Gastrocnemius medialis (tissue), 4 donors: ENCODE results near the gene NSL1. TPM values are rescaled to one million over a fixed set of nuclear protein-coding genes. Genes with fewer than 3 reads are reported as not detected.

Experiments used
- ATAC-seq, 2 donors: fragments of 150-250 bp; one replicate each; pipeline ENCODE4 v1.9.1; 2016
- DNase-seq, 2 donors: peaks; one replicate each; pipeline ENCODE4 v3.0.0-alpha.2; 2019
- H3K27ac ChIP-seq, 4 donors: fragments of 200-600 bp; sonication (generic); 1 replicate in 1 of 4; 2 replicates in 3 of 4; pipeline ENCODE4 v1.5.1; 2016 to 2018; ENCODE audit warnings: mild to moderate bottlenecking in 2 of 4, moderate library complexity in 1 of 4
- H3K27me3 ChIP-seq, 3 donors: fragments of 200-600 bp; sonication (generic) in 2 of 3; 1 replicate in 1 of 3; 2 replicates in 2 of 3; pipeline versions ENCODE4 v1.5.1 to v1.6.0; 2016 to 2019; ENCODE audit warnings: mild to moderate bottlenecking in 1 of 3, moderate library complexity in 1 of 3
- H3K36me3 ChIP-seq, 2 donors: fragments of 200-600 bp; sonication (generic) in 1 of 2; one replicate each; pipeline ENCODE4 v1.5.1; 2017 to 2018
- H3K4me1 ChIP-seq, 2 donors: fragments of 200-600 bp; sonication (generic) in 1 of 2; one replicate each; pipeline ENCODE4 v1.5.1; 2016 to 2017; ENCODE audit warnings: mild to moderate bottlenecking in 2 of 2
- H3K4me3 ChIP-seq, 4 donors: fragments of 200-600 bp; sonication (generic) in 3 of 4; 1 replicate in 1 of 4; 2 replicates in 3 of 4; pipeline ENCODE4 v1.5.1; 2016 to 2019; ENCODE audit warnings: mild to moderate bottlenecking in 2 of 4
- H3K9me3 ChIP-seq, 3 donors: fragments of 200-600 bp; sonication (generic) in 2 of 3; 1 replicate in 1 of 3; 2 replicates in 2 of 3; pipeline ENCODE4 v1.5.1; 2016 to 2019
- POLR2A ChIP-seq, 2 donors: fragments of 450-650 bp; IDR thresholded peaks; one replicate each; pipeline ENCODE4 v1.6.1; 2017; ENCODE audit warnings: antibody characterized with exemption in 2 of 2, mild to moderate bottlenecking in 2 of 2, moderate library complexity in 2 of 2
- in situ Hi-C, 4 donors: fragments of 200-750 bp; cut with MboI; loops; one replicate each; pipeline versions ENCODE4 v1.15.0 to v1.8.0; 2017; ENCODE audit warnings: low sequenced_read_pairs in 4 of 4
- intact Hi-C: fragments of 100-400 bp; cut with DNase I; formaldehyde crosslinking; loops from one replicate; pipeline ENCODE4 v1.15.1; 2023; ENCODE audit warnings: low total_unique reads
- total RNA-seq, 4 donors: library from RNA; depleted of rRNA; stranded (reverse); fragments of >200 nt; gene quantifications; one replicate each; pipeline versions ENCODE4 v1.1.0 to v1.2.3, GENCODE V29; 2016
- TF ChIP-seq, protein P1 (sequence below), 5 experiments: fragments of 450-650 bp in 3 of 5; fragments of 200-600 bp in 2 of 5; sonication (generic) in 2 of 5; IDR thresholded peaks in 4 of 5; conservative IDR thresholded peaks in 1 of 5; 1 replicate in 4 of 5; 2 replicates in 1 of 5; pipeline ENCODE4 v1.5.1; 2016 to 2019; ENCODE audit warnings: antibody characterized with exemption in 5 of 5, mild to moderate bottlenecking in 3 of 5, moderate library complexity in 3 of 5

Gene NSL1
- total RNA-seq, 4 donors from 2014 or later: 21.3 to 42.6 (median 28.2) TPM

DNA sequence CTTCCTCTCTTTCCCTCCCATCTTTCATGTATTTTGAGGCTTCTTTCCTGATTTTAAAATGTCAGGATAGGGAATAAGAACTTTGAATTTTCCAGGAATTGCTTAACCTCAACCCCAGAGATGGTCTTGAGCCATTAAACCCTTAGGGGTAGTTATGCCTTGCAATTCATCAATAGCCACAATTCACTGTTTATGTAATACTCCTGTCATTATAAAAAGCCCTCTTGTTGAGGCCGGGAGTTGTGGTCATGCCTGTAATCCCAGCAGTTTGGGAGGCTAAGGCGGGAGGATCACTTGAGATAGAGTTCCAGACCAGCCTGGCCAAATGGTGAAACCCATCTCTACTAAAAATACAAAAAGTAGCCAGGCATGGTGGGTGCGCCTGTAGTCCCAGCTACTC lies 31.4 kb upstream of the NSL1 start:
- ATAC-seq (no peak), DNase-seq (no peak)
- Histone ChIP-seq H3K4me1 (no peaks in the 10 kb centered on the region), H3K4me3 (no peak overlapping the region), H3K27me3 (no peaks in the 10 kb centered on the region), H3K36me3 (no peaks in the 10 kb centered on the region), H3K9me3 (no peaks in the 10 kb centered on the region), H3K27ac (no peak overlapping the region)
- intact Hi-C loops: no loop called here
- in situ Hi-C loops: loop anchor here in 2 of 4 donors (25.0 kb wide), 1 partner anchor 164 kb away; no protein-coding TSS in a partner anchor
- no peak for TF ChIP-seq POLR2A (IDR thresholded peaks at IDR 0.05)
- TF ChIP-seq, protein P1, sequence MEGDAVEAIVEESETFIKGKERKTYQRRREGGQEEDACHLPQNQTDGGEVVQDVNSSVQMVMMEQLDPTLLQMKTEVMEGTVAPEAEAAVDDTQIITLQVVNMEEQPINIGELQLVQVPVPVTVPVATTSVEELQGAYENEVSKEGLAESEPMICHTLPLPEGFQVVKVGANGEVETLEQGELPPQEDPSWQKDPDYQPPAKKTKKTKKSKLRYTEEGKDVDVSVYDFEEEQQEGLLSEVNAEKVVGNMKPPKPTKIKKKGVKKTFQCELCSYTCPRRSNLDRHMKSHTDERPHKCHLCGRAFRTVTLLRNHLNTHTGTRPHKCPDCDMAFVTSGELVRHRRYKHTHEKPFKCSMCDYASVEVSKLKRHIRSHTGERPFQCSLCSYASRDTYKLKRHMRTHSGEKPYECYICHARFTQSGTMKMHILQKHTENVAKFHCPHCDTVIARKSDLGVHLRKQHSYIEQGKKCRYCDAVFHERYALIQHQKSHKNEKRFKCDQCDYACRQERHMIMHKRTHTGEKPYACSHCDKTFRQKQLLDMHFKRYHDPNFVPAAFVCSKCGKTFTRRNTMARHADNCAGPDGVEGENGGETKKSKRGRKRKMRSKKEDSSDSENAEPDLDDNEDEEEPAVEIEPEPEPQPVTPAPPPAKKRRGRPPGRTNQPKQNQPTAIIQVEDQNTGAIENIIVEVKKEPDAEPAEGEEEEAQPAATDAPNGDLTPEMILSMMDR (IDR thresholded peaks at IDR 0.05 in 4 of 5, conservative IDR thresholded peaks at IDR 0.05 in 1 of 5): no peak

DNA sequence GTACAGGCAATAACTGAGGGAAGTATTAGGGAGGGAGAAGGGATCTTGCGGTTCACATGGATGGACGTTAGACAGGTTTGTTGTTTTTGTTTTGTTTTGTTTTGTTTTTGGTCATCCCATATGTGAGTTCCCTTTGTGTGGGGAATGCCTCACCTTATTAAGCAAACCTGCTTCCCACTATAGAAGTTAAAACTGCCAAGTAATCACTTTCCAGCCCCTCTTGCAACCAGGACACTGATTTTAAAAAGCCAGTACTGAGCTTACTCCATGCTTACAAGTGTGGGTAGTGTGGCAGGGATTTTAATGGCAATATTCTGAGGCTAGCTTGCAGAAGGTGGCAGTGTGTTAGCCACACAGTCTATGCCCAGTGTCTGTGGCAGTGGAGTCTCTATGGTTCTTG lies 29.4 kb upstream of the NSL1 start:
- H3K27ac ChIP-seq: no peak overlapping the region
- H3K9me3 ChIP-seq: no peaks in the 10 kb centered on the region
- no peaks in the 10 kb centered on the region for H3K27me3 ChIP-seq
- no peaks in the 10 kb centered on the region for H3K4me1 ChIP-seq
- no peak for TF ChIP-seq POLR2A (IDR thresholded peaks at IDR 0.05)
- TF ChIP-seq, protein P1 (IDR thresholded peaks at IDR 0.05 in 4 of 5, conservative IDR thresholded peaks at IDR 0.05 in 1 of 5): no peak
- no peaks in the 10 kb centered on the region for H3K36me3 ChIP-seq
- DNase-seq (no peak), ATAC-seq (no peak)
- H3K4me3 ChIP-seq: no peak overlapping the region
- intact Hi-C loops: no loop called here
- in situ Hi-C loops: loop anchor here in 2 of 4 donors (25.0 kb wide), 1 partner anchor 166 kb away; no protein-coding TSS in a partner anchor

DNA sequence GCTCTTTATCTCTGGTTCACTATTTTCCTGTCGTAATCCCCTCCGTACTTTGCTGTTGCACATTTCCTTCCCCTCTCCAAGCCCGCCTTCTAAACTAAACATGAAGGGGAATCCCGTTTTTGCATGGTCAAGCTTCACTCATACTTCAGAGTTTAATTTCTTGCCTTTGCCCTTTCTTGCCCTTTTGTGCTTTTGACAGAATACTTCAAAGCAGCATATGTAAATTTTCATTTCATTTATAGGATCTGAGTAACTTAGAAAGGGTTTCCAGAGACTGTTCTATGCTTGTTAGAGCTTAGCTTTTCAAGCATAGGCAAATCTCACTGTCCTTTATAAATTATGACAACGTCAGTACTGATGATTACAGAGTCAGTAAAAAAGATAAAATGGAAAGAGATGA lies 28.1 kb upstream of the NSL1 start:
- Histone ChIP-seq H3K27ac (no peak overlapping the region), H3K4me1 (no peaks in the 10 kb centered on the region), H3K4me3 (no peak overlapping the region), H3K9me3 (no peaks in the 10 kb centered on the region), H3K27me3 (no peaks in the 10 kb centered on the region), H3K36me3 (peaks cover 0 to 2% of the 10 kb centered on the region in 2 donors)
- no peak for DNase-seq
- TF ChIP-seq, protein P1 (IDR thresholded peaks at IDR 0.05 in 4 of 5, conservative IDR thresholded peaks at IDR 0.05 in 1 of 5): no peak
- no peak for TF ChIP-seq POLR2A (IDR thresholded peaks at IDR 0.05)
- in situ Hi-C loops: loop anchor here (10.0 to 25.0 kb wide), 2 partner anchors 168 to 175 kb away; no protein-coding TSS in a partner anchor
- intact Hi-C loops: no loop called here
- no peak for ATAC-seq

DNA sequence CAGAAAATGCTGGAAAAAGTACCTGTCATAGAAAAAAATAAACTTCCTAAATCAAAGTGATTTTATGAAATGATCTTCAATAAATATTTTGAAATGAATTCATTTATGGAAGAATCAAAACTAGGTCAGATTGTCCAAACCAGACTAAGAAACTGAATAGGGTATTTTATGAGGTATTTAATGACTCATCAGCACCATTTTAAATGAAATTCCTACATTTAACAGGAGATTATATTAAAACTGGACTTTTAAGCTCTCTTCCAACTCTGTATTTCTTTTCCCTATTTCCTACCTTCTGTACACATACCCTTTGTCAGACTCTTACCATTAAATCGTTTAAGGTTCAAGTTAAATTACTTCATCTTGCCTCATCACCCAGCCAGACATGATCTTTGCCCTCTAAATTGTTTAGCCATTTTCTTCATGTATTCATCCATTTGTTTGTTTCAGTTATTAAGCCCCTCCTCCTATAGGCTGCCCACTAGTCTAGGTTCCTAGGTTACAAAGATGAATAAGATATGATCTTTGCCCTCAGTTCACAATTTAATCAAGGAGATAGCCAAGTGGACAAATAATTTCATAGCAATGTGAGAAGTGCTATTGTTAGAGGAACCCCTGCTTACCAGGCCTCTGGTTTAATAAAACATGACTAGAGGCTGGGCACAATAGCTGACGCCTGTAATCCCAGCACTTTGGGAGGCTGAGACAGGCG lies 25.1 kb upstream of the NSL1 start:
- Histone ChIP-seq H3K4me1 (no peaks in the 10 kb centered on the region), H3K9me3 (no peaks in the 10 kb centered on the region), H3K4me3 (no peak overlapping the region), H3K36me3 (peaks cover 0 to 13% of the 10 kb centered on the region in 2 donors), H3K27ac (no peak overlapping the region), H3K27me3 (no peaks in the 10 kb centered on the region)
- intact Hi-C loops: no loop called here
- ATAC-seq (no peak), DNase-seq (no peak)
- no peak for TF ChIP-seq POLR2A (IDR thresholded peaks at IDR 0.05)
- TF ChIP-seq, protein P1 (IDR thresholded peaks at IDR 0.05 in 4 of 5, conservative IDR thresholded peaks at IDR 0.05 in 1 of 5): no peak
- in situ Hi-C loops: loop anchor here (10.0 to 25.0 kb wide), 2 partner anchors 171 to 178 kb away; no protein-coding TSS in a partner anchor
